HG02852 (cell line): Measurements from ENCODE around the gene PHIP.

Source experiments
- ATAC-seq: cut with Tn5 transposase; IDR thresholded peaks from one replicate; pipeline ENCODE4 v1.9.1; 2021; ENCODE audit warnings: mild to moderate bottlenecking, moderate library complexity; ENCODE audit not compliant: unreplicated experiment

PHIP gene

DNA sequence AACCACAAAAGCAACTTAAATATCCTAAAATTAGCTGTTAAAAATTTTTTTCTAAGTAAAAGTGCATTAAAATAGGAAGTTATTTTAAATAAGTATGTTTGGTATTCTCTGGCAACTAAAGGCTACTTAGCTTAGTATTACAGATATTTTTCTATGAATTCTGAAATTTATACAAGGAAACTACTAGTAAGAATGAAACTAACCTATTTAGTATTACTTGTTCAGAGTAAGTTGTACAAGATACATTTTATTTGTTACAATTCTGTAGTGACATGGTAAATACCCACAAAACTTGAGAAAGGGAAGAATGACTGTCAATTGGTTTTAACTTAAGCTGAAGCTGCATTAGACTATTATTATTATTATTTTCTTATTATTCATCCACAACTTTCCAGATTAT lies 6.5 kb downstream of the PHIP start:
- ATAC-seq = peak; percentile 26

DNA sequence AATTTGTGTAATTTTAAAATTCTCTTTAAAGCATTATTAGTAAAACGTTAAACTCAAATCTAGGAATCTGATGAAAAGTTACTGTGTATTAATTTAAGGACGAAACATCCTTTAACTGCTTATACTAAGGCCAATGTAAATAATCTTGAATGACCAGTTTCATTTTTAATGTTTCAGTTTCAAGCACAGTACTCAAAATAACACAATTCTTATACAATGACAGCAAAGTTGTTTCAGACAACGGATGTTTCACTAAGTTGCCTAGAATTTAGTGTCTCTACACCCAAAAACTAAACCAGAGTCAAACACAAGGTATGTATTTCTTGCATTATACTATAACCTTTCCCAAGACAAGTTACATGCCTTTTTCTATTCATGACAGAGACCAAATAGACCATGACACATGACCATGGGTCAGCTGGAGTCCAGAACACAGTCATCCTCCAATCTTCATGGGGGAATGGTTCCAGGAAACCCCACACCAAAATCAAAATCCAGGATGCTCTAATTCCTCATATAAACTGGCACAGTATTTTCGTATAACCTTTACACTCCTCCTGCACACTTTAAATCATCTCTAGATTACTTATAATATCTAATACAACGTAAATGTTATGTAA lies 7.7 kb downstream of the PHIP start:
- ATAC-seq = peak; percentile 81

DNA sequence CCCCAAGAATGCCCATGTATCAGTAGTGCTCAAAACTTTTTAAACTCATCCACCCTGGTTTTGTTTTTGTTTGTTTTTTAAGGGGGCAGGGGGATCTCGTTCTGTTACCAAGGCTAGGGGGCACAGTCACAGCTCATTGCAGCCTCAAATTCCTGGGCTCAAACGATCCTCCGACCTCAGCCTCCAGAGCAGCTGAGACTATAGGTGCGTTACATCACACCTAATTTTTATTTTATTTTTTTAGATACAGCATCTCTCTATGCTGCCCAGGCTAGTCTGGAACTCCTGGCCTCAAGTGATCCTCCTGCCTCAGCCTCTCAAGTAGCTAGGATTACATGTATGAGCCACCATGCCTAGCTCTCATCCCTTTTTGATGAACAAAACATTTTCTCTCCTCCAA lies 11.2 kb downstream of the PHIP start:
- no peak for ATAC-seq

DNA sequence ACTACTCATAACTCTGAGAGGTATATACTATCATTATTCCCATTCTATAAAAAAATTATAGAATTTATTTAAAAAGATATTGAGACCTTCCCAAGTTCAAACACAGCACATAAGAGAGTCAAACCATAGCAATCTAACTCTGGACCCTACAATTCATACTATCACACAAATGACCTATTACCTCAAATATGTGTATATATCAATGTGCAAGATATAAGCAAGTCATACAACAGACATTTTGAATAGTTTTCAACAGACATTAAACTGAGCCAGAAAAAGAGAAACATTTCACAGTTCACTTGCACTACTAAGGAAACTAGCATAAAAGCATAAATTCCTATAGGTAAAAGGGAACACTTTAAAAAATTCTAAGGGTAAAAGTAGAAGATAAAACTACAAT lies 11.7 kb downstream of the PHIP start:
- ATAC-seq = no peak

DNA sequence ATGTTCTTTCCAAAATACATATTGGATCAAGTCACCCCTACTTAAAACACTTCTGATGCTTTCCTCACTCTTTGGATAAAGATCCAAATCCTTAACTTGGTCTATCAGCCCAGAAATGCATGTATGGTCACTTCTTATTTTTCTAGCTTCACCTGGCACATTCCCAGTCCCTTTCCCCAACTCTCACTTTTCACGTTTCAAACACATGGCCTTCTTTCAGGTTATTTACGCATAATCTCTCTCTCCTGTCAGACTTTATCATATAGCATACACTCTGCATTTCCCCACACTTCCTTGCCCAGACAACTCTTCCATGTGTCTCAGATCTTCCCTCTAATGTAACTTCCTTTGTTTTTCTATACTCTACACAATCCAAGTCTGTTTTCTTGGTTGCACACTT lies 12.8 kb downstream of the PHIP start:
- ATAC-seq = no peak

DNA sequence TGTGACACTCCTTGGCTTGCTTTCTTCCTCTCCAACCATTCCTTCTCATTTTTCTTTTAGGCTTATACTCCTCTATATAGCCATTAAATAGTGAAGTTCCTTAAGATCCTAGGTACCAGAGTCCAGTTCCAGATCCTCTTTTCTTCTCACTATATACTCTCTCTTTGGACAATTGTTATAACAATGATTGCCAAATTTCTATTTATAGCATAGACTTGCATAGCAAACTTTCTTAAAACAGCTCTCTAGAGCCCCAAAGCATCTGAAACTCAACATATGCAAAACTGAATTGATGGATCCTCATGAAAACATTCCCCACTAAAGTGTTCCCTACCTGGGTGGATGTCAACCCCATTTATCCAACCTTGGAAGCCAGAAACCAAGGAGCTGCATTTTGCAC lies 13.4 kb downstream of the PHIP start:
- ATAC-seq = no peak

DNA sequence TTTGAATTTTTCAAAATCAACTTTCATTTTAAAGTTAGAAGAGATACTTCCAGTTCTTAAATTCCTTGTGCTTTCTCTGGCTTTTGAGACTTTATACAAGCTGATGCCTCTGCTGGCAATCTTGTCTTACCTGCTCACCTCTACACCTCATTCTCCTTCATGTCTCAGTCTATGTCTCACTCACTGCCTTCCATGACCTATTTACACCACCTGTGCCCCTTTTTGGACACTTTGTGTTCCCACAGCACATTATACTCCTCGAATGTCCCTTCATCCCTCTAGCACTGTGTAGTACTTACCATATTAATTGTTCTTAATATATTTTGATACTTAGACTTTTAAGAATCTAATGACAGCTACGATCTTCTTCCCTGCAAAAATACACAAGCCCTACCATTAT lies 15.3 kb downstream of the PHIP start:
- no peak for ATAC-seq

DNA sequence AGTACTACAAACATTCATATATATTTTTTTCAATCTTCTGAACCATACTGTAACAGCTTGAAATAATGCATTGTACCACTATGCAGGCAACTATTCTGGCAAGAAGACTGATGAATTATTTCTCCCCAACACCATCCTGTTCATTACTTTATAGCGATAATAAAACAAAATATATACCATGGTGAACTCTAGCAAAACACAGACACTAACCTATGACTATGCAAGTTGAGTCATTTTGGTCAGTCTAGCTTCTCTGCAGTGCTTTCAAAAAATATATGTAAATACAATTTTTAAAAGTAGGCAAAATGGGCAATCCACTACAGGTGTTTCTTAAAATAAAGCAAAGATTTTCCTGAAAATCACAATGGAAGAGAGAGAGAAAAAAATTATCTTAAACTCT lies 20.3 kb downstream of the PHIP start:
- ATAC-seq = no peak

DNA sequence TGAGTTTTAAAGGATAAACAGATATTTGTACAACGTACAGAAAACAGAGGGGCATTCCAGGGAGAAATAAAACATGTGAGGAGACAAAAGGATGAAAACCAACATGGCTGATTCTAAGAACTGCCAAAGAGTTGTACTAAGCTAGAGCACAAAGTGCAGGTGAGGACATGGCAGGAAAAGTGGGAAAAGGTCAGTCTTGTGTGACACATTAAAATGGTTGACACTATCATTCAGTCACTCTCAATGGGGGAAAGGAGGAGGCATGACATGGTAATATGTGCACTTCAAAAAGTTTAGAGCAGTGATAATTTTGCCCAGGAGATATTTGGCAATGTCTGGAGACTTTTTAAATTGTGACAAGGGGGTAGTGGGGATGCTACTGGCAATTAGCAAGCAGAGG lies 21.8 kb downstream of the PHIP start:
- ATAC-seq = no peak

DNA sequence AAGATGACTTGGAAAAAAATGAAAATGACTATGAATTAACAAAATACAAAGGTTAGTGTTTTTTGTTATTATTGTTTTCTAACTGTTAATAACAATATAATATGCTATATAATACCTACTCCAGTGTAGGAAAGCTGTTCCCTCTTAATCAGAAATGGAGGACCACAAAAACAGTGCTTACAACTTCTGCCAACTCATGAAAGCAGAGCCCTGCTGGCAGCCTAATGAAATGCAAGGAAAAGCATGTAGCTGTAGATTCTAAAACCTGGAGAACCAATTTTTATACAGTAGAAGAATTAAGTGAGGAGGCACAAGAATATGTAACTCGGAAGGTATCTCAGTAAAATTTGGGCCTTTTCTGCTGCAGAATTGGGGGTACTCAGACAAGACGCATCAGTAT lies 29.4 kb downstream of the PHIP start:
- ATAC-seq = no peak

DNA sequence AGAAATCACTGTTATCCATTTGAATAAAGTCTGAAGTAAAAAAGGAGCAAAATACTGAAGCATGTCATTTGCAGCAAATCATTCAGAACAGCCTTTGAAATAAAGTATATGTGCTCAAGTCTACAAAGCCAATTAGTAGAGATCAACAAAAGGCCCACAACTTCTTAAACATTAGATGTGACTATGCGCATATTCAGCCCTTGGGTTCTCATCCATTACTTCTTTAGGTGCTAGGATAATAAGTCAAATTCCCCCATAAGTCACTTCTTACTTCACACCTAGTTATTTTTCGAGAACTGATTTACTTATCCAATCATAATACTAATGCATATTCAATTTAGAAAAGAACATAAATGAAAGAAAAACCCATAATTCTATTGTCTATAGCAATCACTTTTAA lies 31.0 kb downstream of the PHIP start:
- no peak for ATAC-seq

DNA sequence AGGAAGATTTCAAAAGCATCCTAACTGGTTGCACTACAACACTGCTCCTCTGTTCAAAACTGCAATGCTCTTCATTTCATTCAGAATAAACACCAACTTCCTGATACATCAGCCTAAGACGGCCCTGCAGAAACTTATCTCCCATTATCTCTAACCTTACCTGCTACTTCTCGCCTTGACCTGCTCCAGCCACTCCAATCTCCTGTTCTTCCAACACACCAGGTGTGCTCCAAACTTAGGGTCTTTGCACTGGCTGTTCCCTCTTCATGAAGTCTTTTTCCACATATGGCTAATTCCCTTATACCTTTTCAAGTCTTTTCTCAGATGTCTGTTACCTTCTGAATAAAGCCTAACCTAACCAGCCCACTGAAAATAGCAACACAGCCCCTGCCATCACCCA lies 32.1 kb downstream of the PHIP start:
- ATAC-seq = no peak

DNA sequence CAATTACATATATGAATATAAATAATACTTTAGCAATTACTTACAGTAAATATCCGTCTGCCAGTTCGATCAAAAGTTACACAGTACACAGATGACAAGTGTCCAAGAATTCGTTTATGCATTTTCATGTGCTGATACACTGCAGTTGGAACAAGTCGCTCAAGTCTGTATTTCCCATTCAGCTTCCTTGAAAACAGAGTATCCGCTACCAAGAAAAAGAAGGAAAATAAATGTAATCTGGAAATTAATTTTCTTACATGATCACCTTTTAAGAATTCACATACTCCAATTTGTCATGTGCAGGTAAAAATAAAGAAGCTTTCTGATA lies 35.3 kb downstream of the PHIP start:
- ATAC-seq = peak; percentile 26

DNA sequence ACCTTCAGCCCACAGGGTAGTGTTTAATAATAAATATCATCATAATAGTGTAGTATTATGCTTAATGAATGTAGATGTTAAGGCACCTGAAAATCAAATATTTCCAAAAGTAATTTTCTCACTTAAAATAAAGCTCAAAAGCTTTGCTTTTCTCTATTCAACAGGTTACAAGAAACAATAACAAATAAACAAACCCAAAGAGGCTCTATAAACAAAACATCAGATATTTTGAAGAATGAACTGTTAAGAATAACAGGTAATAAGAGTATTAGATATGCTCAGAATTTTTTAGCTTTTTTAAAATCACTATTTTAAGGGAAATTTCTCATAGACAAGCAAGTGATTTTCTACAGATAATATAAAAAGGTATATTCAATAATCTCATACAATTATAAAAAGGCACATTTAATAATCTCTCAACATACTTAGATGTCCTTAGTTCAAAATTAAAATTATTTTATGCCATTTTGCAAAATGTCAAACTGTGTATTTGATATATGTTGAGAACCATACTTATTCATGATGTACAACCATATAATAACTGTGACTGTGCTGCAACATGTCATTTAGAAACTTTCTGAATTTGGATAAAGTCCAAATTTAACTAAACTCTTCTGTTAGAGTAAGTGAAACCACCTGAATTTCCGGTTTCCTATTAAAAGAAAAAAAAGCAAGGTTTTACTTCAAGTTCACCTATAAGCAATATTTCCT lies 35.8 kb downstream of the PHIP start:
- ATAC-seq = peak; percentile 78

DNA sequence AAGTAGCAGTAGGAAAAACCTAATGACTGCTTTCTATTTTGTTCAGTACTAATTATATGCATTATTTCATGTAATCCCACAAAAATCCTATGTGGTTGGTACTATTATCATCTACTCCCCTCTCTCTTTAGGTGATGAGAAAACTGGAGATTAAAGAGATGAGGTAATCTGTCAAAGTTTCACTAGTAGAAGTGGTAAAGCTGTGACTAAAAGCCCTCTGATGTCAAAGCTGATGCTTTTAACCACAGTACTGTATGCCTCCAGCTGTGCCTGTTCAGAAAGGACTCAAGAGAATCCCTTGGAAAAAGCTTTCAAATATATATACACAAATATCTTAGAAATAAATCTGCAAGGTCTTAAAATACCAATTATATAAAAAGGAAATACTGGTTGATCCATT lies 38.0 kb downstream of the PHIP start:
- peak; percentile 75 for ATAC-seq

DNA sequence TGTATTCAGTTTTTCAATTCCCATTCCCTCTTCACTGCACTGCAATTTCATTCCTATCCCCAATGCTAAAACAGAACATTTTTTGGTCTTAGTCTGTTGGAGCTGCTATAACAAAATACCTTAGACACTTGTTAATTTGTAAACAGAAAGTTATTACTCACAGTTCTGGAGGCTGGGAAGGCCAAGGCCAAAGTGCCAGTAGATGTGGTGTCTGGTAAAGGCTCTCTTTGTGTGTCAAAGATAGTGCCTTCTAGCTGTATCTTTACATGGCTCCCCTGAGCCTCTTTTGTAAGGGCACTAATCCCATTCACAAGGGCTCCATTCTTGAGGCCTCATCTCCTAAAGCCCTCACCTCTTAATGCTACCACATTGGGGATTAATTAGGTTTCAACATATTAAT lies 40.0 kb downstream of the PHIP start:
- ATAC-seq = no peak

DNA sequence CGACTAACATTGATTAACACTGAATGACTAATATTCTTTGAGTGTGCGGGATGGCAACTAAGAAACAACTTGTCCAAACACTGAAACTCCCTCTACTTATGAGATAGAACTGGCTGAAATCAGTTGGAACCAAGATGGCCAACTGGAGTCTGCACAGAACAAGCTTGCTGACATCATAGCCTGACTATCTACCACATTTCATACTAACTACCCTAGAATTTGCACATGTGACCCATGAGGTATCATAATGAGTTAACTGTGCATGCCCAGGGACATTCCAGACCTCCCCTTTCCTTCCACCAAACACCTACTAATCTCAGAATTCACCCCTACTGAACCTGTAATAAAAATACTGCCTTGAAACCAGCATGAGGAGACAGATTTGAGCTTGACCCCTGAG lies 43.2 kb downstream of the PHIP start:
- peak; percentile 66 for ATAC-seq

DNA sequence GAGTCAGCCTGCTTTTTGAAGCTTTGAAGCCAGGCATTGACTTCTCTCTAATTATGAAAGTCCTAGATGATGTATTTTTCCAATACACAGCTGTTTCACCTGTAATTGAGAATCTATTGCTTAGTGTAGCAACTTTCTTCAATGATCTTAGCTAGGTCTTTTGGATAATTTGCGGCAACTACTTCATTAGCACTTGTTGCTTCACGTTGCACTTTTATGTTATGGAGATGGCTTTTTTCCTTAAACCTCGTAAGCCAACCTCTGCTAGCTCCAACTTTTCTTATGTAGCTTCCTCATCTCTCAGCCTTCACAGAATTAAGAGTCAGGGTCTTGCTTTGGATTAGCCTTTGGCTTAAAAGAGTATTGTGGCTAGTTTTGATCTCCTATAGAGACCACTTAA lies 44.8 kb downstream of the PHIP start:
- no peak for ATAC-seq

DNA sequence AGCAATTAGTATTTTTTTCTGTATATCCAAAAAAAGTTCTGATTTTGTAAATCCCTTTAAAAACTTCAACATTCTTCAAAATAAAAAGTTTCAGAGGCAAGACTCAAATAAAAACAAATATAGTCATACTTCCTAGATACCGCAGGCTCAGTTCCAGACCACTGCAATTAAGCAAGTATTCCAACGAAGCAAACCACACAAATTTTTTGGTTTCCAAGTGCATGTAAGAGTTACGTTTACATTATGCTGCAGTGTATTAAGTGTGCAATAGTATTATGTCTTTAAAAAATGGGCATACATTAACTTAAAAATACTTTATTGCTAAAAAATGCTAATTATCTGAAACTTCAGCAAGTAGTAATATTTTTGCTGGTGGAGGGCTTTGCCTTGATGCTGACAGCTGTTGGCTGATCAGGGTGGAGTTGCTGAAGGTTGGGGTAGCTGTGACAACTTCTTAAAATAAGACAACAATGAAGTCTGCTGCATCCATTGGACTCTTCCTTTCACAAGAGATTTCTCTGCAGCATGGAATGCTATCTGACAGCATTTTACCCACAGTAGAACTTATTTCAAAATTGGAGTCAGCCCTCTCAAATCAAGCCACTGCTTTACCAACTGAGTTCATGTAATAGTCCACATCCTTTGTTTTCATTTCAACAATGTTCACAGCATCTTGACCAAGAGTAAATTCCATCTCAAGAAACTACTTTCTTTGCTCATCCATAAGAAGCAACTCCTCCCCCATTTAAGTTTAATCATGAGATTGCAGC lies 46.0 kb downstream of the PHIP start:
- ATAC-seq = no peak

DNA sequence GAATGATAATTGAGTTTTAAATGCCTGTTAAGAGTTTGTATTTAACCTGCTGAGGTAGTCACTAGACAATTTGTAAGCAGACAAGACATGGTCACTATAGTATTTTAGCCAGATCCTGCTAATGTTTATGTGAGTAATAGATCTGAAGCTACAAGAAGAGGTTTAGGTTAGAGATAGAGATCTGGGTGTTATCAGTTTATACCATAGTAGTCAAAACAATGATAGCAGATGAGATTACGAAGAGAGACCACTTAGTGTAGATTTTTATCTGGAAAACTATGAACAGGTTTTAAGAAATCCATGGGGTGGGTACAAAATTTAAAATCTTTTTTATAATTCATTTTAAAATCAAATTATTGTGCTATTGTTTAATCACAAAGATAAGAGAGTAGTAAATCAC lies 47.5 kb downstream of the PHIP start:
- no peak for ATAC-seq

DNA sequence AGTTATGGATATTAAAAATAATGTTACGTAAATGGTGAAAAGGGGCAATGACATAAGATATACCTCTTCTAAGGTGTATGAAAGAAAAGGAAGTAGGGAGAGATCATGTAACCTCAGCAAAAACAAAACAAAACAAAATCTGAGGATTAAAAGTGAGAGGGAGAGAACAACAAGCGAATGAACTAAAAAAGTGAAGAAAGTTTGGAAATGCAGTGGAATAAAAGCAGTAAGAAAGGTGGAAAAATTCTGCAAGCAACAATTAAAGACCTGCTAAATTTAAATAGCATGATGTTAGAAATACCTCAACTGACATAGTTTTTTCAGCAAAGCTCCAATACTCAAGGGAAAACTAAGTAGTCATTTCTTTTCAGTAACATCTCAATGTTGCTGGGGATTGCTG lies 48.0 kb downstream of the PHIP start:
- ATAC-seq = no peak

DNA sequence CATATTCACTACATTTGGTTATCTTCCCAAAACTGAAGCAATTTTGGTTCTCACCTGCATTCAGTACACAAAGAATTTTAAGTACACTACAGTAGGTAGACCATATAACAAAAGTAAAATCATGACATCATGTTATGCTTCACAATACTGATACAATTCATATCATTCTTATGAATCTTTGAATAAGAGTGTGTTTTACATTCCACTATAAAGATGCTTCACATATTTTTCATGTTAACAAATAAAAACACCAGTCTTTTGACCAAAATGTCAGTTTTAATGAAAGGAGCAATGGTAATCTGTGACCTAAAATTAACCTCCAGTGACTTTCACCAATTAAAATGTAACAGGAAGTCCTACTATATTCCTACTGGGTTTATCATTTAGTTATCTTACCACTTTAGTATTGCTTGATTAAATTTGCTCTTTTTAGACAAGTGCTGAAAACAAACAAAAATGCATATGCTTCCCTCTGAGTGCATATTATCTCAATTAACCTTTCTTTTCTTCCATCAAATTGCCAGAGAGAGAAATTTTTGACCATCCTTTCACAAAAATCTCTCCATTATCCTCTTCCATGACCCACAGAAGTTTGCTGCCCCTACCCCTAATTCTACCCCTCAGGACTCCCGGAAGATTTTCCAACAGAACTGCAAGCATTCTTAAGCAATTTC lies 49.3 kb downstream of the PHIP start:
- ATAC-seq = no peak
